Calu3 (cell line): ENCODE results near the gene BMP8A. TPM values are rescaled to one million over a fixed set of nuclear protein-coding genes. Genes with fewer than 3 reads are reported as not detected.
"Not testable (repeated sequence)": the region's sequence is repeated elsewhere in the genome, so short reads cannot be mapped to it uniquely, and the experiment has no call there.

Experiments
- BruUV-seq: library from RNA; stranded (reverse); fragments of 400-500 nt; replicated peaks from 2 replicates; lab custom pipeline; 2021; lab: Mats Ljungman, UMichigan
- CTCF ChIA-PET: fragments of 300-600 bp; sonication (Branson Sonifier 250); formaldehyde crosslinking; loops from one replicate; lab custom pipeline; 2022; ENCODE audit warnings: antibody characterized with exemption; lab: Charles Lee
- DNase-seq: peaks from one replicate; pipeline ENCODE4 v3.0.0; 2022
- H3K27ac Mint-ChIP-seq: one replicate; pipeline ENCODE4 v1.8.0; 2022; ENCODE audit warnings: mixed read lengths; ENCODE audit not compliant: unreplicated experiment
- H3K27me3 Mint-ChIP-seq: one replicate; pipeline ENCODE4 v1.8.0; 2022; ENCODE audit warnings: mixed read lengths; ENCODE audit not compliant: unreplicated experiment
- H3K36me3 Mint-ChIP-seq: one replicate; pipeline ENCODE4 v1.8.0; 2022; ENCODE audit warnings: mild to moderate bottlenecking, moderate library complexity, mixed read lengths; ENCODE audit not compliant: insufficient read depth, unreplicated experiment
- H3K4me1 Mint-ChIP-seq: one replicate; pipeline ENCODE4 v1.8.0; 2022; ENCODE audit warnings: mild to moderate bottlenecking, low read depth, mixed read lengths; ENCODE audit not compliant: unreplicated experiment
- H3K4me3 Mint-ChIP-seq: one replicate; pipeline ENCODE4 v1.8.0; 2022; ENCODE audit warnings: mild to moderate bottlenecking, low read depth, moderate library complexity, mixed read lengths; ENCODE audit not compliant: unreplicated experiment
- H3K9me3 Mint-ChIP-seq: one replicate; pipeline ENCODE4 v1.8.0; 2022; ENCODE audit warnings: low read depth, mixed read lengths; ENCODE audit not compliant: unreplicated experiment
- CTCF ChIP-seq: fragments of 200-600 bp; IDR thresholded peaks from one replicate; pipeline ENCODE4 v1.8.0; 2022; ENCODE audit warnings: antibody characterized with exemption; ENCODE audit not compliant: unreplicated experiment
- intact Hi-C: fragments of 100-400 bp; cut with micrococcal nuclease; formaldehyde crosslinking; loops from one replicate; pipeline ENCODE4 v1.10.0; 2022; ENCODE audit not compliant: unreplicated experiment
- total RNA-seq: library from RNA; stranded (reverse); gene quantifications from 2 replicates; pipeline ENCODE4 v1.2.3, GENCODE V29; 2022

The BMP8A gene
- total RNA-seq, 1 experiment from 2014 or later: 0.40 TPM

GRCh38 chr1:39470040-39470439 lies 21.4 kb upstream of the BMP8A start:
- Mint-ChIP-seq H3K27ac (no peak overlapping the region), H3K36me3 (peaks cover 90% of the 10 kb centered on the region), H3K9me3 (no peaks in the 10 kb centered on the region), H3K27me3 (no peaks in the 10 kb centered on the region), H3K4me1 (peaks cover 7% of the 10 kb centered on the region), H3K4me3 (no peak overlapping the region)
- no TSS peak for BruUV-seq
- no peak for DNase-seq
- intact Hi-C loops: no loop called here
- no peak for TF ChIP-seq CTCF
- CTCF ChIA-PET: no interaction called here

- intact Hi-C loops: no loop called here
- Mint-ChIP-seq H3K36me3 (peaks cover 88% of the 10 kb centered on the region), H3K9me3 (no peaks in the 10 kb centered on the region), H3K4me3 (no peak overlapping the region), H3K27me3 (no peaks in the 10 kb centered on the region), H3K4me1 (peaks cover 7% of the 10 kb centered on the region), H3K27ac (no peak overlapping the region)
- TF ChIP-seq CTCF: no peak
- CTCF ChIA-PET: no interaction called here
- no TSS peak for BruUV-seq
- DNase-seq: no peak
These were observed 18.6 kb upstream of the BMP8A start for GRCh38 chr1:39472826-39473225.

- Mint-ChIP-seq H3K27ac (no peak overlapping the region), H3K9me3 (no peaks in the 10 kb centered on the region), H3K36me3 (peaks cover 88% of the 10 kb centered on the region)
These were observed 18.1 kb upstream of the BMP8A start for GRCh38 chr1:39473324-39473723.

GRCh38 chr1:39474810-39475209 lies 16.6 kb upstream of the BMP8A start:
- Mint-ChIP-seq H3K27me3 (no peaks in the 10 kb centered on the region), H3K4me1 (peaks cover 7% of the 10 kb centered on the region), H3K9me3 (no peaks in the 10 kb centered on the region), H3K36me3 (peaks cover 87% of the 10 kb centered on the region), H3K27ac (peak overlapping the region; percentile 54), H3K4me3 (no peak overlapping the region)
- CTCF ChIA-PET: interaction anchor here (1.3 kb wide), 1 partner anchor 96 kb away, joined by 3 read pairs; no protein-coding TSS in a partner anchor
- DNase-seq: no peak
- no TSS peak for BruUV-seq
- intact Hi-C loops: no loop called here
- no peak for TF ChIP-seq CTCF

More at GRCh38 chr1:39473324-39473723, 18.1 kb upstream of the BMP8A start:
- H3K4me1 Mint-ChIP-seq: peaks cover 7% of the 10 kb centered on the region
- no peaks in the 10 kb centered on the region for H3K27me3 Mint-ChIP-seq
- CTCF ChIA-PET: no interaction called here
- intact Hi-C loops: no loop called here
- DNase-seq: no peak
- TF ChIP-seq CTCF: no peak
- no peak overlapping the region for H3K4me3 Mint-ChIP-seq
- no TSS peak for BruUV-seq

GRCh38 chr1:39475551-39475950 lies 15.9 kb upstream of the BMP8A start:
- BruUV-seq, H3K9me3 Mint-ChIP-seq, H3K4me3 Mint-ChIP-seq, H3K27me3 Mint-ChIP-seq, intact Hi-C loops, H3K4me1 Mint-ChIP-seq, DNase-seq: not testable (repeated sequence)
- peak overlapping the region; percentile 54 for H3K27ac Mint-ChIP-seq
- CTCF ChIA-PET: interaction anchor here (1.3 kb wide), 1 partner anchor 96 kb away, joined by 3 read pairs; no protein-coding TSS in a partner anchor
- H3K36me3 Mint-ChIP-seq: peaks cover 86% of the 10 kb centered on the region
